DOHH2 (cell line): ENCODE measurements around the gene CRADD.

Source experiments
- H3F3A ChIP-seq: fragments of 200-600 bp; sonication (generic), shearing (Covaris generic); 2 replicates; pipeline ENCODE4 v1.6.0; 2016; ENCODE audit warnings: antibody characterized with exemption, mild to moderate bottlenecking; ENCODE audit not compliant: control insufficient read depth, insufficient read depth
- H3K27ac ChIP-seq: fragments of 200-600 bp; sonication (generic); 2 replicates; pipeline ENCODE4 v1.5.1; 2014; ENCODE audit warnings: low read depth, mild to moderate bottlenecking, low read length, moderate library complexity
- H3K27me3 ChIP-seq: fragments of 200-600 bp; sonication (generic); 2 replicates; pipeline ENCODE4 v1.6.1; 2014; ENCODE audit warnings: mild to moderate bottlenecking, low read length, mixed read lengths; ENCODE audit not compliant: control insufficient read depth
- H3K36me3 ChIP-seq: fragments of 200-600 bp; sonication (generic); 2 replicates; pipeline ENCODE4 v1.6.1; 2014; ENCODE audit warnings: mild to moderate bottlenecking, low read length, moderate library complexity, mixed read lengths; ENCODE audit not compliant: control insufficient read depth
- H3K4me1 ChIP-seq: fragments of 200-600 bp; sonication (generic); 2 replicates; pipeline ENCODE4 v1.6.1; 2014; ENCODE audit warnings: mild to moderate bottlenecking, low read length, mixed read lengths; ENCODE audit not compliant: control insufficient read depth
- H3K4me2 ChIP-seq: fragments of 200-600 bp; sonication (generic); 2 replicates; pipeline ENCODE4 v1.6.0; 2014; ENCODE audit warnings: mild to moderate bottlenecking, low read length, moderate library complexity
- H3K4me3 ChIP-seq: fragments of 200-600 bp; sonication (generic); 2 replicates; pipeline ENCODE4 v1.5.1; 2014; ENCODE audit warnings: mild to moderate bottlenecking, low read length, mixed read lengths
- H3K79me2 ChIP-seq: fragments of 200-600 bp; sonication (generic); 2 replicates; pipeline ENCODE4 v1.6.1; 2014; ENCODE audit warnings: mild to moderate bottlenecking, low read length, mixed read lengths; ENCODE audit not compliant: control insufficient read depth
- H3K9me2 ChIP-seq: fragments of 200-600 bp; sonication (generic); replicated peaks from 2 replicates; pipeline ENCODE4 v1.6.1; 2014; ENCODE audit warnings: mild to moderate bottlenecking, low read length, mixed read lengths; ENCODE audit not compliant: control insufficient read depth
- H3K9me3 ChIP-seq: fragments of 200-600 bp; sonication (generic); 2 replicates; pipeline ENCODE4 v1.6.1; 2014; ENCODE audit warnings: antibody characterized with exemption, low read length, mixed read lengths; ENCODE audit not compliant: control insufficient read depth, insufficient read depth
- H4K20me1 ChIP-seq: fragments of 200-600 bp; sonication (generic); 2 replicates; pipeline ENCODE4 v1.6.0; 2014; ENCODE audit warnings: low read depth, mild to moderate bottlenecking, antibody characterized with exemption, low read length, moderate library complexity; ENCODE audit not compliant: control insufficient read depth, insufficient read depth
- EZH2phosphoT487 ChIP-seq: fragments of 200-600 bp; sonication (generic); IDR thresholded peaks from 2 replicates; pipeline ENCODE4 v1.6.1; 2017; ENCODE audit warnings: borderline replicate concordance, mild to moderate bottlenecking, antibody characterized with exemption, low read length, moderate library complexity, mixed read lengths
- TF ChIP-seq, protein P1 (sequence below): fragments of 200-600 bp; sonication (generic); IDR thresholded peaks from one replicate; pipeline ENCODE4 v1.5.1; 2014; ENCODE audit warnings: antibody characterized with exemption, mild to moderate bottlenecking, low read depth, low read length; ENCODE audit not compliant: poor library complexity, severe bottlenecking

CRADD gene

GRCh38 chr12:93827669-93828068 is 150.5 kb downstream of the CRADD start:
- no peaks in the 10 kb centered on the region for H3K79me2 ChIP-seq
- H3K27ac ChIP-seq, result no peak overlapping the region
- H3K9me3 ChIP-seq, result no peaks in the 10 kb centered on the region
- no peaks in the 10 kb centered on the region for H3F3A ChIP-seq
- TF ChIP-seq EZH2phosphoT487, result no peak
- TF ChIP-seq, protein P1, sequence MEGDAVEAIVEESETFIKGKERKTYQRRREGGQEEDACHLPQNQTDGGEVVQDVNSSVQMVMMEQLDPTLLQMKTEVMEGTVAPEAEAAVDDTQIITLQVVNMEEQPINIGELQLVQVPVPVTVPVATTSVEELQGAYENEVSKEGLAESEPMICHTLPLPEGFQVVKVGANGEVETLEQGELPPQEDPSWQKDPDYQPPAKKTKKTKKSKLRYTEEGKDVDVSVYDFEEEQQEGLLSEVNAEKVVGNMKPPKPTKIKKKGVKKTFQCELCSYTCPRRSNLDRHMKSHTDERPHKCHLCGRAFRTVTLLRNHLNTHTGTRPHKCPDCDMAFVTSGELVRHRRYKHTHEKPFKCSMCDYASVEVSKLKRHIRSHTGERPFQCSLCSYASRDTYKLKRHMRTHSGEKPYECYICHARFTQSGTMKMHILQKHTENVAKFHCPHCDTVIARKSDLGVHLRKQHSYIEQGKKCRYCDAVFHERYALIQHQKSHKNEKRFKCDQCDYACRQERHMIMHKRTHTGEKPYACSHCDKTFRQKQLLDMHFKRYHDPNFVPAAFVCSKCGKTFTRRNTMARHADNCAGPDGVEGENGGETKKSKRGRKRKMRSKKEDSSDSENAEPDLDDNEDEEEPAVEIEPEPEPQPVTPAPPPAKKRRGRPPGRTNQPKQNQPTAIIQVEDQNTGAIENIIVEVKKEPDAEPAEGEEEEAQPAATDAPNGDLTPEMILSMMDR, result no peak
- no peaks in the 10 kb centered on the region for H3K9me2 ChIP-seq
- no peaks in the 10 kb centered on the region for H3K36me3 ChIP-seq
- peaks cover 2% of the 10 kb centered on the region; the same call in 1 of the 2 replicates for H3K27me3 ChIP-seq
- no peak overlapping the region for H3K4me3 ChIP-seq
- H3K4me2 ChIP-seq, result no peak overlapping the region
- H3K4me1 ChIP-seq, result no peaks in the 10 kb centered on the region
- H4K20me1 ChIP-seq, result no peaks in the 10 kb centered on the region

GRCh38 chr12:93829016-93829415 is 151.8 kb downstream of the CRADD start:
- TF ChIP-seq, protein P1, result no peak
- no peak for TF ChIP-seq EZH2phosphoT487
- H3K9me3 ChIP-seq, result no peaks in the 10 kb centered on the region
- no peaks in the 10 kb centered on the region for H3K4me1 ChIP-seq
- no peak overlapping the region for H3K4me3 ChIP-seq
- no peaks in the 10 kb centered on the region for H3K36me3 ChIP-seq
- no peaks in the 10 kb centered on the region for H4K20me1 ChIP-seq
- no peaks in the 10 kb centered on the region for H3K79me2 ChIP-seq
- H3K27ac ChIP-seq, result no peak overlapping the region
- H3K9me2 ChIP-seq, result no peaks in the 10 kb centered on the region
- peaks cover 2% of the 10 kb centered on the region; the same call in 1 of the 2 replicates for H3K27me3 ChIP-seq
- H3K4me2 ChIP-seq, result no peak overlapping the region
- no peaks in the 10 kb centered on the region for H3F3A ChIP-seq

GRCh38 chr12:93831374-93831773 is 154.2 kb downstream of the CRADD start:
- Histone ChIP-seq H3K79me2 (no peaks in the 10 kb centered on the region), H4K20me1 (no peaks in the 10 kb centered on the region), H3K36me3 (no peaks in the 10 kb centered on the region), H3K4me1 (no peaks in the 10 kb centered on the region), H3K27ac (no peak overlapping the region), H3K9me2 (no peaks in the 10 kb centered on the region), H3F3A (no peaks in the 10 kb centered on the region), H3K4me3 (no peak overlapping the region), H3K4me2 (no peak overlapping the region), H3K9me3 (no peaks in the 10 kb centered on the region), H3K27me3 (peaks cover 2% of the 10 kb centered on the region; the same call in 1 of the 2 replicates)
- TF ChIP-seq, protein P1, result no peak
- no peak for TF ChIP-seq EZH2phosphoT487
